SW 1271 (cell line): Measurements from ENCODE around the gene ARHGAP8.
"Not testable (repeated sequence)": the region's sequence is repeated elsewhere in the genome, so short reads cannot be mapped to it uniquely, and the experiment has no call there.

ENCODE experiments used
- DNase-seq, 2 experiments: peaks; one replicate each; lab custom pipeline; 2025; lab: John Stamatoyannopoulos, UW

The ARHGAP8 gene

GRCh38 chr22:44889255-44889878 lies 137.0 kb downstream of the ARHGAP8 start:
- DNase-seq: no peak

GRCh38 chr22:44890416-44891292 lies 138.3 kb downstream of the ARHGAP8 start:
- no peak for DNase-seq

DNA sequence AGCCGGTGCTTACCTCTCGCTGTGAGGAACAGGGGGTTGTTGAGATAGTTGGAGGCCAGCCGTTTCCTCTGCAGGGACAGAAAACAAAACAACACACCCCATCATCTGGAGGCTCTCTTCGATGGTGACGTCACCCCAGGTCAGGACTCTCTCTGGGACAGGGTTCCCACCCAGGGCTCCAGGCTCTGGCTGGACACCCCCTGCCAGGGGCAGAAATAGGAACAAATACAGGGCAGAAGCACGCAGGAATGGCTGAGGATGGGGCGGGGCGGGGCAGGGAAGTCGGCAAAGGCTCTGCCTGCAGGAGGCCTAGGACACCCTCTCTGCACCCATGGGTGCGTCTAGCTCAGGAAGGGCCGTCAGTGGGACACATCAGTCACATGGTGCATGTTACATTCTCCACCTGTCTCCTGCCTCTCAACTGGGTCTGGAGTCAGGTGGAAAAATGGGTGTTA lies 138.9 kb downstream of the ARHGAP8 start:
- no peak for DNase-seq

- no peak for DNase-seq
Observed at GRCh38 chr22:44891791-44892190, 139.4 kb downstream of the ARHGAP8 start.

DNA sequence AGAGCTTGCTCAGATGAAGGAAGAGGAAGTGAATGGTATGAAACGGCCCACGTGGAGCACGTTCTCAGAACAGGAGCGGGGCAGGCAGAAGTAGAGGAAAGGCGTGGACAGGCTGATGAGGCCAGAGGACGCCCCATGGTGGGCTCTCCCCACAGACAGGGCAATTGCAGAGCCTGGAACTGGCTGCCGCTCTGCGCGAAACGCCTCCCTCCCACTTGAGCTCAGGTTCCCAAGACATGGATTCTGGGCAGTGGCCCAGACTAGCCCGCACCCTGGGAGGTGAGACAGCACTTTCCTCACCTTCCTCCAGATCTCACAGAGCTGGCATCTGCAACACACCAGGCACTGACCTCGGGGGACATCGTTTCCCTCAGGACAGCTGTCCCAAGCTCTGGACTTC lies 139.9 kb downstream of the ARHGAP8 start:
- DNase-seq: no peak

GRCh38 chr22:44892803-44893730 lies 140.7 kb downstream of the ARHGAP8 start:
- DNase-seq: no peak

DNA sequence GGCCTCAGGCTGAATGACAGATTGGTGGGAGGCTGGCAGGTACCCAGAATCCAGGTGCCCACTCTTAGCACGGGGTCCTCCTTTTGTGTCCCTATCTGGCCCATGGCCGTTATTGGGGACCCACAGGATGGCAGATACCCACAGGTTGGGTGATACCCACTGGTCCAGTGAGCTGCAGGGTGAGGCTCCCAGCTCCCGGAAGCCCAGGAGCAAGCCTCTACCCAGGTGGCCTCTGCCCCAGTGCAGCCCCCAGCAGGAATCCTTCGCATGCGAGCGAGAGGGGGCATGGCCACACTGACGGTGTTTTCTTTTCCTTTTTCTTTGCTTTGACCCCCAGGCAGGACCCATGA lies 141.3 kb downstream of the ARHGAP8 start:
- DNase-seq: no peak

- DNase-seq: no peak
Observed at GRCh38 chr22:44894321-44894720, 141.9 kb downstream of the ARHGAP8 start.

GRCh38 chr22:44894782-44895181 lies 142.4 kb downstream of the ARHGAP8 start:
- DNase-seq: no peak

- no peak for DNase-seq
Observed at GRCh38 chr22:44895296-44896055, 143.1 kb downstream of the ARHGAP8 start.

DNA sequence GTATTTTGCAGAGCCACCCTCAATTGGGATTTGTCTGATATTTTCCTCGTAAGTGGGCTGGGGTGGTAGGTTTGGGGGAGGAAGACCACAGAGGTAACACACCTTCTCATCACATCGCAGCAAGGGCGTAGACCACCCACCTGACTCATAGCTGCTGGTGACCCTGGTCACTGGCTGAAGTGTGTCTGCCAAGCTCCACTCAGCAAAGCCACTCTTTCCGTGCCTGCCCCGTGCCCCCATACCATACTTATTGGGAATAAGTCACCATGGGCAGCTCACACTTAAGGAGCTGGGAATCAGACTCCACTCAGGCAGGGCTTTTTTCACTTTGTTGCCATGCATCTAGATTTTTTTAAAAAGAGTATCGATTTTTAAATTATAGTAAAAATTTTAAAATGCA lies 145.9 kb downstream of the ARHGAP8 start:
- DNase-seq: no peak

DNA sequence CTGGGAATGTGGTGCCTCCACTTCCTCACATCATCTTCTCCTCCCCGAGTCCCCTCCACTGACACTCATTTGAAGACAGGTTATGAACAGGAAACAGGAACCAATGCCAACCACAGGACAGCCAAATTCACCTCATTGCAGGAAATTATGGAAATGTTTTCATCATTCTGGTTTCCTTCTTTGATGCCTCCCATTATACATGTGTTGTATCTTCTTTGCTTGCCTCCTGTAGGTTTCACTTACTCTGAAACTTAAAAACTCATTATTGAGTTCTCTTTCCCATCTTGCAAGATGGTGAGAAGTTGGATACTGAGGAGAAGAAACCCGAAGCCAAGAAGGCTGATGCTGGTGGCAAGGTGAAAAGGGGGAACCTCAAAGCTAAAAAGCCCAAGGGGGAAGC lies 148.9 kb downstream of the ARHGAP8 start:
- no peak for DNase-seq

DNA sequence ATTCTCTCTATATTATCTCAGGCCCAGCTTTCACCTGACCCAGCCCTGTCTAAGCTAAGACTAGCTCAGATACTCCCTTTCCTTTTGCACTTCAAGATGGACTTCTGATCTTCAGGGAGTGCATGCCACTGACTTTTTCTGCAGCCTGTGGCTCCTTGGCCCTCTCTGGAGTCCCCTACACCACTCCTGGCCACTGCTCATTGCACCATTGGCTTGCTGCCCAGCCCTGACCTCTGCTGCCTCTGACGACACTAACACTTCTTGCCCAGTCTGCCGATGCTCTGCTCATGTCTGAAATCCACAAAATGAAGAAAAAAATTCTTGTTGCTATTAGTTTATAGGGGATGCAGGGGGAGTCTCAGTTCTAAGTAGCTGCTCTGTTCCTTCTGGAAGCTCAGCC lies 150.8 kb downstream of the ARHGAP8 start:
- DNase-seq: not testable (repeated sequence)

GRCh38 chr22:44904492-44905152 lies 152.2 kb downstream of the ARHGAP8 start:
- not testable (repeated sequence) for DNase-seq

GRCh38 chr22:44906248-44906936 lies 154.0 kb downstream of the ARHGAP8 start:
- no peak for DNase-seq

- no peak for DNase-seq
Observed at GRCh38 chr22:44906999-44907644, 154.7 kb downstream of the ARHGAP8 start.

DNA sequence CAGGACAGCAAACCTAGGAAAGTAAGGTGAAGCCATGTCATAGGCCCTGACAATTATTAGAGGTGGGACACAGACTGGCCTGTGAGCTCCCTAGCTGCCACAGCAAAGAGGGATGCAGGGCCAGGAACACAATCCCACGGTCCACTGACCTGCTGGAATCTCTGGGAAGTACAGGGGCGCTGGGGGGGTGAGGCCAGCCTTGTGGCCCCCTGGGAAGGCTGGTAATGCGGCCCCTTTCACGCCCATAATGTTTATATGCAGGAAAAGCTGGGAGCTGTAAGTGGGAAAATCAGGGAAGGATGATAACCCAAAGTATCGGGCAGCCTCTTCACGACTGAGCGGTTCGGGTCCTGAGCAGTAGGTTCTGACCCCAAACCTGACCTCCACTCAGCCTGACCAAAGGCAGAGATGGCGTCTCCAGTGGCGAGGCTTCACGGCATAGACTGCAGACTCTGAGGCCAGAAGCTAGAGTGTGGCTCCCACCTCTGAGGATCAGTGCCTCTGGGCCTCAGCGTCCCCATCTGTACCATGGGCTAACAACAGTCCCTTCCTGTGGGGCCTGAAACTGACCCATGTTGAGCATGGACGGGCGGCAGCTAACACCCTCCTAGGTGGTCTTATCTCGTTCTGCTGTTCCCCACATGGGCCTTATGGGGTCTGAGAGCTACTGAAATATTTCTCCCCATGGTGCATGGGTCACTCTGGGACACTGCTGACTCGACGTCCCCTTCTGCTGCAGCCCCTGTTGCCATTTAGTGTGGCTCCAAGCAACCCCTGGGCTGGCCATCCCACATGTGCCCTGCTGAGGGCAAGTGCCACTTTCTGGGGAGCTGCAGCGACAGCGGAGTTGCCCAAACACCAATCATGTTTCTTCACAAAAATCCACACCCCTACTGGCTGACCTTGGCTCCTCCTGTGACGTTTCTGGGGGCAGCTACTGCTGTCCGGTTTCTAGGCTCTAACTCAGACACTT lies 155.7 kb downstream of the ARHGAP8 start:
- no peak for DNase-seq

- no peak for DNase-seq
Observed at GRCh38 chr22:44909241-44909640, 156.9 kb downstream of the ARHGAP8 start.
